Left ventricle myocardium superior (tissue), 1 donor: ENCODE results near the gene ARMCX5. TPM values are rescaled to one million over a fixed set of nuclear protein-coding genes. Genes with fewer than 3 reads are reported as not detected.

Experiments
- total RNA-seq: library from RNA; stranded (reverse); fragmentation: NEBNext Ultra II Directional; extraction: Animal tissue kit (Norgen Biotek cat#: 25700); gene quantifications from one replicate; pipeline ENCODE4 v1.2.1, GENCODE V29; 2021
- donor health status: DM: no; HTN: yes; CAD: no; lungs with severe emphysema.

ARMCX5 gene
- total RNA-seq, 1 donor from 2014 or later, result 2.8 TPM

Other genes starting within 250 kb of the ARMCX5 start
- not detected for gene NXF2B, start 159.5 kb upstream of the ARMCX5 start, total RNA-seq
- not detected for gene TCP11X2, start 127.7 kb upstream of the ARMCX5 start, total RNA-seq
- gene TMSB15A, start 82.8 kb upstream of the ARMCX5 start, total RNA-seq, result not detected
- 4.6 TPM for gene GPRASP1, start 52.0 kb downstream of the ARMCX5 start, total RNA-seq
- gene GPRASP2, start 112.9 kb downstream of the ARMCX5 start, total RNA-seq, result 13.3 TPM
- gene GPRASP3, start 121.2 kb downstream of the ARMCX5 start, total RNA-seq, result 6.3 TPM